IMR-90 (cell line): Measurements from ENCODE around the gene ZKSCAN7. TPM values are rescaled to one million over a fixed set of nuclear protein-coding genes. Genes with fewer than 3 reads are reported as not detected.

Experiments
- ATAC-seq: fragments of 200-7000 bp; cut with Tn5 transposase; 2 replicates; pipeline ENCODE4 v1.9.1; 2020; ENCODE audit warnings: low read depth, mild to moderate bottlenecking, moderate library complexity
- BruUV-seq: library from RNA; stranded (reverse); fragments of 400-500 nt; replicated peaks from 2 replicates; lab custom pipeline; 2021; lab: Mats Ljungman, UMichigan
- CTCF ChIA-PET: fragments of 300-600 bp; formaldehyde crosslinking; extraction: SDS; loops from one replicate; lab custom pipeline; 2021; ENCODE audit warnings: antibody characterized with exemption; lab: Yijun Ruan, JAX
- POLR2A ChIA-PET: fragments of 300-600 bp; sonication (Branson Sonifier 250); formaldehyde crosslinking; loops from one replicate; lab custom pipeline; 2022; ENCODE audit warnings: antibody characterized with exemption; ENCODE audit not compliant: unreplicated experiment; lab: Charles Lee
- DNase-seq: peaks from one replicate; pipeline ENCODE4 v3.0.0; 2013
- H2AFZ ChIP-seq: replicated peaks from 2 replicates; pipeline ENCODE3; 2013; ENCODE audit warnings: low read length, mild to moderate bottlenecking; ENCODE audit not compliant: poor library complexity
- H2AK5ac ChIP-seq: 2 replicates; pipeline ENCODE4 v1.6.1; 2013; ENCODE audit warnings: low read depth, low read length, inconsistent platforms
- H2AK9ac ChIP-seq: replicated peaks from 2 replicates; pipeline ENCODE3; 2013; ENCODE audit warnings: mild to moderate bottlenecking, low read depth, low read length, moderate library complexity; ENCODE audit not compliant: poor library complexity
- H2BK120ac ChIP-seq: 2 replicates; pipeline ENCODE4 v1.6.1; 2013; ENCODE audit warnings: low read depth, low read length, inconsistent platforms
- H2BK15ac ChIP-seq: 3 replicates; pipeline ENCODE4 v1.6.1; 2013; ENCODE audit warnings: low read depth, low read length, inconsistent platforms
- H2BK20ac ChIP-seq: 2 replicates; pipeline ENCODE4 v1.6.1; 2013; ENCODE audit warnings: low read depth, mild to moderate bottlenecking, inconsistent platforms, low read length, moderate library complexity
- H2BK5ac ChIP-seq: 2 replicates; pipeline ENCODE4 v1.6.1; 2013; ENCODE audit warnings: mild to moderate bottlenecking, low read depth, low read length, inconsistent platforms; ENCODE audit not compliant: poor library complexity, severe bottlenecking
- H3K14ac ChIP-seq: replicated peaks from 2 replicates; pipeline ENCODE4 v1.6.1; 2013; ENCODE audit warnings: low read depth, low read length, inconsistent platforms
- H3K18ac ChIP-seq: 2 replicates; pipeline ENCODE4 v1.6.1; 2013; ENCODE audit warnings: low read depth, low read length, control low read depth
- H3K23ac ChIP-seq: 2 replicates; pipeline ENCODE4 v1.6.1; 2013; ENCODE audit warnings: low read depth, low read length, inconsistent platforms
- H3K27ac ChIP-seq: 2 replicates; pipeline ENCODE4 v1.5.1; 2013; ENCODE audit warnings: mild to moderate bottlenecking, control low read depth, low read length; ENCODE audit not compliant: insufficient read depth
- H3K27me3 ChIP-seq: 2 replicates; pipeline ENCODE4 v1.6.1; 2013; ENCODE audit warnings: low read length; ENCODE audit not compliant: control insufficient read depth, insufficient read depth
- H3K36me3 ChIP-seq: 2 replicates; pipeline ENCODE4 v1.6.1; 2013; ENCODE audit warnings: low read length, mixed read lengths; ENCODE audit not compliant: control insufficient read depth, insufficient read depth
- H3K4ac ChIP-seq: 2 replicates; pipeline ENCODE4 v1.6.1; 2013; ENCODE audit warnings: low read depth, low read length, inconsistent platforms
- H3K4me1 ChIP-seq: 2 replicates; pipeline ENCODE4 v1.6.1; 2013; ENCODE audit warnings: low read length, mixed read lengths; ENCODE audit not compliant: control insufficient read depth, insufficient read depth
- H3K4me2 ChIP-seq: 2 replicates; pipeline ENCODE4 v1.6.1; 2013; ENCODE audit warnings: low read depth, mild to moderate bottlenecking, control low read depth, low read length, moderate library complexity
- H3K4me3 ChIP-seq: 2 replicates; pipeline ENCODE4 v1.5.1; 2013; ENCODE audit warnings: low read depth, mild to moderate bottlenecking, control low read depth, low read length, moderate library complexity; ENCODE audit not compliant: insufficient read depth
- H3K56ac ChIP-seq: 2 replicates; pipeline ENCODE4 v1.6.1; 2013; ENCODE audit warnings: low read length, inconsistent platforms; ENCODE audit not compliant: insufficient read depth; ENCODE audit errors: extremely low read depth
- H3K79me1 ChIP-seq, 2 experiments: 2 replicates each; pipeline ENCODE4 v1.6.1; 2013; ENCODE audit warnings: low read length in 2 of 2, inconsistent platforms in 1 of 2, low read depth in 1 of 2
- H3K9ac ChIP-seq: 2 replicates; pipeline ENCODE4 v1.6.1; 2013; ENCODE audit warnings: low read depth, low read length, control low read depth
- H3K9me1 ChIP-seq: 2 replicates; pipeline ENCODE4 v1.6.1; 2013; ENCODE audit warnings: low read length, inconsistent platforms; ENCODE audit not compliant: insufficient read depth
- H3K9me3 ChIP-seq: 2 replicates; pipeline ENCODE4 v1.6.1; 2013; ENCODE audit warnings: low read length; ENCODE audit not compliant: control insufficient read depth, insufficient read depth
- H4K20me1 ChIP-seq: 2 replicates; pipeline ENCODE4 v1.6.1; 2013; ENCODE audit warnings: low read length, inconsistent platforms; ENCODE audit not compliant: insufficient read depth
- H4K5ac ChIP-seq: 2 replicates; pipeline ENCODE4 v1.6.1; 2013; ENCODE audit warnings: mild to moderate bottlenecking, low read depth, low read length, control low read depth
- H4K8ac ChIP-seq, 2 experiments: 2 replicates each; pipeline ENCODE4 v1.6.1; 2013; ENCODE audit warnings: low read depth in 2 of 2, low read length in 2 of 2, control low read depth in 1 of 2, inconsistent platforms in 1 of 2
- H4K91ac ChIP-seq: 2 replicates; pipeline ENCODE4 v1.6.1; 2013; ENCODE audit warnings: low read depth, low read length, inconsistent platforms; ENCODE audit not compliant: insufficient read depth
- BHLHE40 ChIP-seq: fragments of 150-350 bp; IDR thresholded peaks from 2 replicates; pipeline ENCODE4 v1.6.1; 2016; ENCODE audit warnings: mild to moderate bottlenecking, low read depth, low read length
- FOS ChIP-seq: fragments of 150-350 bp; IDR thresholded peaks from 2 replicates; pipeline ENCODE4 v1.6.1; 2016; ENCODE audit warnings: low read depth, low read length
- MAZ ChIP-seq: IDR thresholded peaks from 2 replicates; pipeline ENCODE4 v1.6.1; 2012; ENCODE audit warnings: low read depth, mild to moderate bottlenecking, low read length, improper control_type of control experiment, moderate library complexity, borderline replicate concordance
- MXI1 ChIP-seq: IDR thresholded peaks from 2 replicates; pipeline ENCODE4 v1.6.1; 2012; ENCODE audit warnings: low read depth, mild to moderate bottlenecking, low read length, moderate library complexity, borderline replicate concordance
- RFX5 ChIP-seq: IDR thresholded peaks from 2 replicates; pipeline ENCODE4 v1.8.0; 2012; ENCODE audit warnings: low read depth, mild to moderate bottlenecking, low read length, moderate library complexity
- WGBS, 2 experiments: methylation state at CpG; one replicate each; pipeline versions ENCODE4 v1.1.5 to v1.1.7; 2013; ENCODE audit warnings: missing lambda C conversion rate in 2 of 2; ENCODE audit not compliant: insufficient read length in 1 of 2; ENCODE audit errors: extremely low coverage in 2 of 2; 5-methylcytosine and 5-hydroxymethylcytosine counted together
- dilution Hi-C: fragments of 300-500 bp; cut with HindIII; formaldehyde crosslinking; loops from one replicate; pipeline ENCODE4 v1.14.3; 2018; ENCODE audit warnings: low sequenced_read_pairs; ENCODE audit not compliant: unreplicated experiment
- in situ Hi-C: fragments of 300-500 bp; cut with MboI; formaldehyde crosslinking; loops from 3 replicates; pipeline ENCODE4 v1.14.3; 2019; ENCODE audit warnings: low sequenced_read_pairs, inconsistent platforms, mixed read lengths
- intact Hi-C: fragments of 100-400 bp; cut with micrococcal nuclease; formaldehyde crosslinking; loops from 2 replicates; pipeline ENCODE4 v1.10.0; 2022
- polyA plus RNA-seq, 3 experiments: library from polyadenylated mRNA; depleted of rRNA; stranded (reverse); fragments of >200 nt; gene quantifications; 2 replicates each; pipeline ENCODE4 v1.2.3, GENCODE V29; 2012; ENCODE audit warnings: low replicate concordance in 1 of 3
- total RNA-seq: library from RNA; depleted of rRNA; stranded (reverse); fragments of >200 nt; gene quantifications from 2 replicates; pipeline ENCODE4 v1.2.3, GENCODE V29; 2012

Gene ZKSCAN7
- total and polyA plus RNA-seq, 2 of the 4 experiments (the other 2 are of a cell fraction), result 2.6 to 4.7 TPM

DNA sequence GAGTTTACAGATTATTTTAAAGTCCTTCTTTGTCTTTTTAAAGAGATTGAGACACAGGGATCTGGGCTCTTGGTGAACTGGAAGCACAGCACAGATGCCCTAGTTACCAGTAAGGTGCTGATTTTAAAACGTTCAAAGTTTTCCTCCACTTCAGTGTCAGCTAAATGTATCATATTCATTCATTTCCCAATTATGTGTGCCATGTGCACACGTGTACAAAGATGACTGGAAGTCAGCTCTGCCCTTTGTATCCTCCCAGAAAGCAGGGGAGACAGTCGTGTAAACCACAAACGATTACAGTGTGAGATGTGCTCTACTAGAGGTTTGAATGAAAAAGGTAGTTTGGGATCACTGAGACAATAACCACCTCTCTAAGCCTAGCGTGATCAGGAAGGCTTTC, 730 bp downstream of the ZKSCAN7 start:
- in situ Hi-C loops, result no loop called here
- Histone ChIP-seq H3K36me3 (peaks cover 12% of the 10 kb centered on the region), H4K20me1 (no peaks in the 10 kb centered on the region), H3K27me3 (no peaks in the 10 kb centered on the region), H4K91ac (no peak overlapping the region), H3K4me2 (peak overlapping the region; percentile 95), H3K27ac (no peak overlapping the region), H2BK5ac (no peak overlapping the region), H3K56ac (peak overlapping the region; percentile 75), H3K23ac (peak overlapping the region; percentile 77; the same call in 1 of the 2 replicates), H2BK120ac (no peak overlapping the region), H4K8ac (peak overlapping the region; percentile 92), H3K18ac (no peak overlapping the region; the same call in 1 of the 2 replicates), H3K9me1 (no peaks in the 10 kb centered on the region), H3K4ac (peak overlapping the region; percentile 84; the same call in 1 of the 2 replicates), H2AFZ (peak overlapping the region; percentile 11), H3K14ac (peak overlapping the region; percentile 89), H3K4me3 (peak overlapping the region; percentile 95), H3K9me3 (peaks cover 6% of the 10 kb centered on the region; the same call in 1 of the 2 replicates), H3K4me1 (peaks cover 4% of the 10 kb centered on the region; the same call in 1 of the 2 replicates), H2BK15ac (no peak overlapping the region), H4K5ac (peak overlapping the region; percentile 99), H2BK20ac (no peak overlapping the region), H2AK9ac (no peak overlapping the region), H3K79me1 (peaks cover 13 to 18% of the 10 kb centered on the region in 2 experiments; a peak in 3 of 4 replicates), H3K9ac (peak overlapping the region; percentile 98), H2AK5ac (0 out of 2 replicates have a peak overlapping the region, but pooled peaks have one; percentile 20)
- peak; percentile 33 for ATAC-seq
- 0% methylated on average over 1 of the region's 5 CpGs; no CpG with 5 or more reads in 1 of the 2 experiments for WGBS, 2 experiments
- dilution Hi-C loops, result no loop called here
- intact Hi-C loops, result no loop called here
- TF ChIP-seq MAZ (no peak), FOS (no peak), BHLHE40 (no peak), MXI1 (peak; percentile 18; the same call in 1 of the 2 replicates), RFX5 (no peak)
- CTCF ChIA-PET, result no interaction called here
- peak; percentile 18 for DNase-seq
- POLR2A ChIA-PET, result no interaction called here
- BruUV-seq, result no TSS peak
